ENCODE measurements around the gene MALAT1.

GRCh38 chr11:65454696-65455456, 44.0 kb upstream of the MALAT1 start:
- TF ChIP-seq CTCF (IDR thresholded peaks at IDR 0.05) (no peak), POLR2AphosphoS5 (IDR thresholded peaks at IDR 0.05) (peak; percentile 83 to 93 (median 90))
